Stimulated activated CD4-positive, alpha-beta T cell treated with anti-CD3 and anti-CD28 coated beads, Interleukin-4, amount 100 ng/mL, for 1 hour (primary cell): Measurements from ENCODE around the gene ARGLU1.
"Not testable (repeated sequence)": the region's sequence is repeated elsewhere in the genome, so short reads cannot be mapped to it uniquely, and the experiment has no call there.

Source experiments
- DNase-seq: peaks from one replicate; pipeline ENCODE4 v3.0.0-alpha.2; 2020

The ARGLU1 gene

GRCh38 chr13:106567474-106568298 is at the start of gene ARGLU1:
Gene ARGLU1 (minus strand): TSS chr13:106568137. CDS start chr13:106567919, 218 bp downstream.
- peak; percentile 97 for DNase-seq

GRCh38 chr13:106617561-106617960 is 49.6 kb upstream of the ARGLU1 start:
- no peak for DNase-seq

GRCh38 chr13:106616729-106617128 is 48.8 kb upstream of the ARGLU1 start:
- no peak for DNase-seq

GRCh38 chr13:106614874-106615273 is 46.9 kb upstream of the ARGLU1 start:
- no peak for DNase-seq

GRCh38 chr13:106612688-106613087 is 44.8 kb upstream of the ARGLU1 start:
- no peak for DNase-seq

- no peak for DNase-seq
Measured at GRCh38 chr13:106610486-106610885, 42.5 kb upstream of the ARGLU1 start.

GRCh38 chr13:106609116-106609515 is 41.2 kb upstream of the ARGLU1 start:
- DNase-seq = no peak

GRCh38 chr13:106603546-106603945 is 35.6 kb upstream of the ARGLU1 start:
- no peak for DNase-seq

- DNase-seq = no peak
Measured at GRCh38 chr13:106602178-106602577, 34.2 kb upstream of the ARGLU1 start.

- no peak for DNase-seq
Measured at GRCh38 chr13:106601489-106601888, 33.6 kb upstream of the ARGLU1 start.

- DNase-seq = not testable (repeated sequence)
Measured at GRCh38 chr13:106600798-106601135, 32.8 kb upstream of the ARGLU1 start.

GRCh38 chr13:106599875-106600797 is 32.2 kb upstream of the ARGLU1 start:
- DNase-seq = no peak

GRCh38 chr13:106597749-106598395 is 29.9 kb upstream of the ARGLU1 start:
- no peak for DNase-seq

- no peak for DNase-seq
Measured at GRCh38 chr13:106597186-106597585, 29.2 kb upstream of the ARGLU1 start.

- DNase-seq = no peak
Measured at GRCh38 chr13:106596275-106596937, 28.5 kb upstream of the ARGLU1 start.

- no peak for DNase-seq
Measured at GRCh38 chr13:106595625-106596024, 27.7 kb upstream of the ARGLU1 start.

- DNase-seq = no peak
Measured at GRCh38 chr13:106594980-106595379, 27.0 kb upstream of the ARGLU1 start.

GRCh38 chr13:106593132-106593531 is 25.2 kb upstream of the ARGLU1 start:
- DNase-seq = no peak

- no peak for DNase-seq
Measured at GRCh38 chr13:106591299-106591698, 23.4 kb upstream of the ARGLU1 start.

- DNase-seq = no peak
Measured at GRCh38 chr13:106589716-106590115, 21.8 kb upstream of the ARGLU1 start.

- no peak for DNase-seq
Measured at GRCh38 chr13:106588367-106588766, 20.4 kb upstream of the ARGLU1 start.

GRCh38 chr13:106587787-106588186 is 19.9 kb upstream of the ARGLU1 start:
- DNase-seq = no peak

- DNase-seq = no peak
Measured at GRCh38 chr13:106586648-106587166, 18.8 kb upstream of the ARGLU1 start.
